HG03095 (cell line): ENCODE data around the gene ADRB1.

Source experiments
- ATAC-seq: cut with Tn5 transposase; IDR thresholded peaks from one replicate; pipeline ENCODE4 v1.9.1; 2021; ENCODE audit warnings: moderate library complexity; ENCODE audit not compliant: unreplicated experiment

The ADRB1 gene

GRCh38 chr10:114026189-114027040 lies 17.3 kb upstream of the ADRB1 start:
- peak; percentile 37 for ATAC-seq

DNA sequence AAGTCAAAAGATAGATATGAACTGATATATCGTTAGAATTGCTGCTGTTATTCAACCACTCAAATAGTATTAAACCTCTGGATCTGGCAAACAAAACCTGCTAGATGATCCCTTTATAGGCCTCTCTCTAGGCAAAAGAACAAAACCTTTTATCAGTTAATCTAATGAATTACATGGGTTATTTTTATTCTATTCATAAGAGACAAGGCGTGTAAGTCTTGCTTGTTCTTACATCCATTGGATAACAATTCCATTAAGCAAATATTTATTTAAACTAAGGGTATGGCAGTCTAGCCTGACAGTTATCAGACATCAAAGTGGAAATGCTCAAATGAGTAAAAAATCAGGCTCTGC lies 16.6 kb upstream of the ADRB1 start:
- ATAC-seq, result no peak

DNA sequence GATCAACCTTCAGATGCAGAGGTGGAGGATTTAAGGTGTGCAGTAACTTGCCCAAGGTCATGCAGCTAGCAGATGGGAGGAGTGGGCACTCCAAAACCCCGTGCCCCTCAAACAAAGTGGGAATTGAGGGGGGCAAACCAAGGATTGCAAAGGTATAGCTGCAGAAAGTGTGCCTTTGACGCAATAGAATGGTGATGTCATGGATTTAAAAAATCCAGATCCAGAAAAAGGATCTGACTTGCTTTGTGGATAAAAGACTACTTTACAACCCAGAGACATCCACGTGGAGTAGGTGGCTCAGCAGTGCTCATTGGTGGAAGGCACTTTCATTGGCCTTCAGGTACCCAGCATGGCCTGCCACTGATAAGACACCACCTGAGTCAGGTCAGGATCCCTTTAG lies 15.7 kb upstream of the ADRB1 start:
- ATAC-seq, result no peak

GRCh38 chr10:114028425-114028824 lies 15.2 kb upstream of the ADRB1 start:
- ATAC-seq, result no peak

DNA sequence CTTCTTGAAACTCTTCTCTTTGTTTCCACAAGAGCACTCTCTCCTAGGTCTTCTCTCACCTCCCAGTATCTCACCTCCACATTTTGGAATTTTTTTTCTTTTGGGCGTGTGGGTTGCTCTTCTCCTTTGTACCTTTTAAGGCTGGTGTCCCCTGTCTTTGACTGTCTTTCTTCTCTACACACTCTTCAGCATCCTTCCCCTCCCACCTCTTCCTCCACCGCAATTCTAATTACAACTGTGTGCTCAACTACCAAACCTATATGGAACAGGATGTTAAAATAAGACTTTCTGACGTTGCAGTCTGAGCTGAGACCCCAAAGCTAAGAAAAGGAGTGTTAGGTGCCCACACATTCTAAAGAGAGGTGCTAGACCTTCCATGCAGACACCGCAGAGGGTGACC lies 14.0 kb upstream of the ADRB1 start:
- ATAC-seq, result no peak

GRCh38 chr10:114030140-114030539 lies 13.5 kb upstream of the ADRB1 start:
- ATAC-seq, result no peak

GRCh38 chr10:114031073-114031972 lies 12.3 kb upstream of the ADRB1 start:
- no peak for ATAC-seq

DNA sequence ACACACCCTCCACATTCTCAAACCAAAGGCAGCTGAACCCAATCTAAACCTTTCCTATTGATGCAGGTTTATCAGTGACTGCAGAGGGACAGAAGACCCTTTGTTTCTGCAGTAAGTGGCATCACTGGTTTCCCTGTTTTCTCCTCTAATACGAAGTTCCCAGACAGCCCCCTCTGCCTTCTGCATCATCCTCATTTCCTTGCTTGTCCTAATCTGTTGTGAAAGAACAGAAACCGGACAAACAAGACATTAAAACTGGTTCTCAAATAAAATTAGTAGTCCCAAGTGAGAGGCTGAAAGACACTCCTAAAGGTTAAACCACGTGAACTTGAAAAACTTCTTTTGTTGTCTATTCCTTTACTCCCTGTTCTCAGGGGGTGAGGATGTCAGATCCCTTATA lies 10.1 kb upstream of the ADRB1 start:
- ATAC-seq, result no peak

DNA sequence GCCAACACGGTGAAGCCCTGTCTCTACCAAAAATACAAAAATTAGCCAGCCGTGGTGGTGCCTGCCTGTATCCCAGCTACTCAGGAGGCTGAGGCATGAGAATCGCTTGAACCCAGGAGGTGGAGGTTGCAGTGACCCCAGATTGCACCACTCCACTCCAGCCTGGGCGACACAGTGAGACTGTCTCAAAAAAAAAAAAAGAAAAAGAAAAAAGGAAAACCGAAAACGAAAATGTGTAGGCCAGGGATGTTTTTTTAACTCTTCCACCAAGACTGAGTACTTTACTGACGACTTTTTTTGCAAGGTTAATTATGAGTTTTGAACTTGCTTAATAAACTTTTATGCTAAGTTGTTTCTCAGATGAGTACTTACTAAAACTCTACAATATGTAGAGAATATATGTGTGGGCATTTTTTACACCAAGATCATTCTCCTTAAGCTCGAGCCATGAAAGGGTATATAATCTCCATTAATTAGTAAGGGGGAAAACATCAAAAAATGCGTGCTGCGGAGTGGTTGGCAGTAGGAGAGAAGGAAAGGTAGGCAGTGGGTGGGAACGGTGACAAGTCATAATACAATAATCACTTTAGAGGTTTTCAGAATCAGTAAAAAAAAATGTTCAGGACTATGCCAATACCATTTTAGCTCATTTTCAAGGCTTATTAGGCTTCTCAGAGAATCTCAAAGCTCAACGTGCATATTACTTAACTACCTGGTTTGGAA lies 8.6 kb upstream of the ADRB1 start:
- ATAC-seq, result no peak

GRCh38 chr10:114035791-114036190 lies 7.9 kb upstream of the ADRB1 start:
- ATAC-seq, result no peak

DNA sequence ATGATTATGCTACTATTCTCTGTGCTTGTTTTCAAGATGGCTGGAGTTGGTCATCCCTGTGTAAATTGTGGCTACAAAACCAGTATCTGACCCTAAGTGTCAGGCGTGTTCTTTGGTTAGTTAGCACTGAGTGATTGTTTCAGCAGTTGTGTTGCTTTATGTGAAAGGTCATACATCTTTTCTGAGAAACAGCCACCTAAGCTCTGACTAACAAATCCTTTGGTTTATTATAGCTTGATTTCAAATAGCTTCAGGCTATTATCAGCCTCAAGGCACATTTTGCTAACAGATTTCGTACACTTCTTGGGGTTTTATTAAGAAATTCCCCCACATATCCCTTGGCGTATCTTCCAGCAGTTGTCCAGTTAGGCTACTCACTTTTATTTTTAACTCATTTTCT lies 4.8 kb upstream of the ADRB1 start:
- no peak for ATAC-seq

DNA sequence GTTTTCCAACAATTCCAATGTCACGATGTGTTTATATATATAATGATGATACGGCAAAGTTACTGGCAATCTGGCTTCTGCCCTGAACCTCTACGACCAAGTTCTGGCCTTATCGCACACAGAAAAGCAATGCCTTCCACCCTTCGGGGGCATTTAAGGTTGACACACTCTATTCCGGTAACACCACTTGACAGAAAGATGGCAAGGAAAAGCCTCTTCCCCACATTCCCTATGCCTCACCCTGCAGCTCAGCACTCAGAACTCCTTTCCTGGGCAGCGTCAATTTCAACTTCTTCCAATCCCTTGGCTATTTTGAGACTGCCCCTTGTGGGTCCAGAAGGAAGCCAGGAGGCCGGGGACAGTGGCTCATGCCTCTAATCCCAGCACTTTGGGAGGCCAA lies 2.5 kb upstream of the ADRB1 start:
- ATAC-seq, result no peak

DNA sequence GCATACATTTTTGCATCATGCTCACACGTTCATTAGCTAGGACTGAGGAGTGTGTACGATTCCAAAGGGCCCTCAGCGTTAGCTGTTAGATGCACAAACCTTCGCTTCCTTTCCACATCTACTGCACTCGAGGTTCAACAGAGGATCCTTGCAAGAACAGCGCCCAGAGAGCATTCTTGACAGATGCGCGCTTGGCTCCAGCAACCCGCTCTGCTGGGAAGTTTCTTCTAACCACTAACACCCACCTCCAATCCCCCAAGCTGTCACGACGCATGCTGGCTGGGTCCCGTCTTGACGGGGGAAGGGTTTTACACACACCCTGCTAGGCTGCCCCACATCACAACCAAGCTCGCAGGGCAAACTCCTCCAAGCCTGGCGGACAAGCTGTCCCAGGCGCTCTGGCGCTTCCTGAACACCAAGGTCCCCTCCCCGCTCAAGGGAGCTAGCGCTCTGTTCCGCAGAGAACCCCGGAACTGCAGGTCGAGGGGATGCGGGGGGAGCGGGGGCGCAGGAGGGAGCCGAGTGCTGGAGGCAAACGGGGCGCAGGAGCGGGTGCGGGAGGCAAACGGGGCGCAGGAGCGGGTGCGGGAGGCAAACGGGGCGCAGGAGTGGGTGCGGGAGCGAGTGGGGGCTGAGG lies 653 bp upstream of the ADRB1 start:
- no peak for ATAC-seq

DNA sequence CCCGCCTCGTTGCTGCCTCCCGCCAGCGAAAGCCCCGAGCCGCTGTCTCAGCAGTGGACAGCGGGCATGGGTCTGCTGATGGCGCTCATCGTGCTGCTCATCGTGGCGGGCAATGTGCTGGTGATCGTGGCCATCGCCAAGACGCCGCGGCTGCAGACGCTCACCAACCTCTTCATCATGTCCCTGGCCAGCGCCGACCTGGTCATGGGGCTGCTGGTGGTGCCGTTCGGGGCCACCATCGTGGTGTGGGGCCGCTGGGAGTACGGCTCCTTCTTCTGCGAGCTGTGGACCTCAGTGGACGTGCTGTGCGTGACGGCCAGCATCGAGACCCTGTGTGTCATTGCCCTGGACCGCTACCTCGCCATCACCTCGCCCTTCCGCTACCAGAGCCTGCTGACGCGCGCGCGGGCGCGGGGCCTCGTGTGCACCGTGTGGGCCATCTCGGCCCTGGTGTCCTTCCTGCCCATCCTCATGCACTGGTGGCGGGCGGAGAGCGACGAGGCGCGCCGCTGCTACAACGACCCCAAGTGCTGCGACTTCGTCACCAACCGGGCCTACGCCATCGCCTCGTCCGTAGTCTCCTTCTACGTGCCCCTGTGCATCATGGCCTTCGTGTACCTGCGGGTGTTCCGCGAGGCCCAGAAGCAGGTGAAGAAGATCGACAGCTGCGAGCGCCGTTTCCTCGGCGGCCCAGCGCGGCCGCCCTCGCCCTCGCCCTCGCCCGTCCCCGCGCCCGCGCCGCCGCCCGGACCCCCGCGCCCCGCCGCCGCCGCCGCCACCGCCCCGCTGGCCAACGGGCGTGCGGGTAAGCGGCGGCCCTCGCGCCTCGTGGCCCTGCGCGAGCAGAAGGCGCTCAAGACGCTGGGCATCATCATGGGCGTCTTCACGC lies 825 bp downstream of the ADRB1 start:
- no peak for ATAC-seq

DNA sequence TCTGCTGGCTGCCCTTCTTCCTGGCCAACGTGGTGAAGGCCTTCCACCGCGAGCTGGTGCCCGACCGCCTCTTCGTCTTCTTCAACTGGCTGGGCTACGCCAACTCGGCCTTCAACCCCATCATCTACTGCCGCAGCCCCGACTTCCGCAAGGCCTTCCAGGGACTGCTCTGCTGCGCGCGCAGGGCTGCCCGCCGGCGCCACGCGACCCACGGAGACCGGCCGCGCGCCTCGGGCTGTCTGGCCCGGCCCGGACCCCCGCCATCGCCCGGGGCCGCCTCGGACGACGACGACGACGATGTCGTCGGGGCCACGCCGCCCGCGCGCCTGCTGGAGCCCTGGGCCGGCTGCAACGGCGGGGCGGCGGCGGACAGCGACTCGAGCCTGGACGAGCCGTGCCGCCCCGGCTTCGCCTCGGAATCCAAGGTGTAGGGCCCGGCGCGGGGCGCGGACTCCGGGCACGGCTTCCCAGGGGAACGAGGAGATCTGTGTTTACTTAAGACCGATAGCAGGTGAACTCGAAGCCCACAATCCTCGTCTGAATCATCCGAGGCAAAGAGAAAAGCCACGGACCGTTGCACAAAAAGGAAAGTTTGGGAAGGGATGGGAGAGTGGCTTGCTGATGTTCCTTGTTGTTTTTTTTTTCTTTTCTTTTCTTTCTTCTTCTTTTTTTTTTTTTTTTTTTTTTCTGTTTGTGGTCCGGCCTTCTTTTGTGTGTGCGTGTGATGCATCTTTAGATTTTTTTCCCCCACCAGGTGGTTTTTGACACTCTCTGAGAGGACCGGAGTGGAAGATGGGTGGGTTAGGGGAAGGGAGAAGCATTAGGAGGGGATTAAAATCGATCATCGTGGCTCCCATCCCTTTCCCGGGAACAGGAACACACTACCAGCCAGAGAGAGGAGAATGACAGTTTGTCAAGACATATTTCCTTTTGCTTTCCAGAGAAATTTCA lies 1.7 kb downstream of the ADRB1 start:
- no peak for ATAC-seq

DNA sequence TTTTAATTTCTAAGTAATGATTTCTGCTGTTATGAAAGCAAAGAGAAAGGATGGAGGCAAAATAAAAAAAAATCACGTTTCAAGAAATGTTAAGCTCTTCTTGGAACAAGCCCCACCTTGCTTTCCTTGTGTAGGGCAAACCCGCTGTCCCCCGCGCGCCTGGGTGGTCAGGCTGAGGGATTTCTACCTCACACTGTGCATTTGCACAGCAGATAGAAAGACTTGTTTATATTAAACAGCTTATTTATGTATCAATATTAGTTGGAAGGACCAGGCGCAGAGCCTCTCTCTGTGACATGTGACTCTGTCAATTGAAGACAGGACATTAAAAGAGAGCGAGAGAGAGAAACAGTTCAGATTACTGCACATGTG lies 2.4 kb downstream of the ADRB1 start:
- ATAC-seq, result no peak

DNA sequence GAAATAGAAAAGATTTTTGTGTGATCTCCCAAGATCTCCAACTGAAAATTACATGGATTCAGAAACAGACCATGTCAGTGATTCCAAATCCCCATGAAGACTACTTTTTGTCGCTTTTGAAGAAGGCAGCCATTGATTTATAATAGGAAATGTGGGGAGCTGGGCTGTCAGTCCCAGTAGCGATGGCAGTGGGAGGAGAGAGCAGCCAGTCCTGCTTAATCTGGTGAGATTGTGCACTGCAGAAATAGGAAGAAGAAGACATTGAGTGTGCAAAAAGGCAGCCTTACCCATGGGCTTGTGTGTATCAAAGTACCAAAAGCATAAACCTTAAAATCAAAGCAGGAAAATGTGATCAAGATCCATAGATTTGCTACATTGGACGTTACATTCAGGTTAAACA lies 4.8 kb downstream of the ADRB1 start:
- no peak for ATAC-seq

- no peak for ATAC-seq
Observed at GRCh38 chr10:114051714-114052113, 8.0 kb downstream of the ADRB1 start.

GRCh38 chr10:114052255-114052654 lies 8.6 kb downstream of the ADRB1 start:
- no peak for ATAC-seq
